ENCODE measurements around the gene TANGO6.

The TANGO6 gene

DNA sequence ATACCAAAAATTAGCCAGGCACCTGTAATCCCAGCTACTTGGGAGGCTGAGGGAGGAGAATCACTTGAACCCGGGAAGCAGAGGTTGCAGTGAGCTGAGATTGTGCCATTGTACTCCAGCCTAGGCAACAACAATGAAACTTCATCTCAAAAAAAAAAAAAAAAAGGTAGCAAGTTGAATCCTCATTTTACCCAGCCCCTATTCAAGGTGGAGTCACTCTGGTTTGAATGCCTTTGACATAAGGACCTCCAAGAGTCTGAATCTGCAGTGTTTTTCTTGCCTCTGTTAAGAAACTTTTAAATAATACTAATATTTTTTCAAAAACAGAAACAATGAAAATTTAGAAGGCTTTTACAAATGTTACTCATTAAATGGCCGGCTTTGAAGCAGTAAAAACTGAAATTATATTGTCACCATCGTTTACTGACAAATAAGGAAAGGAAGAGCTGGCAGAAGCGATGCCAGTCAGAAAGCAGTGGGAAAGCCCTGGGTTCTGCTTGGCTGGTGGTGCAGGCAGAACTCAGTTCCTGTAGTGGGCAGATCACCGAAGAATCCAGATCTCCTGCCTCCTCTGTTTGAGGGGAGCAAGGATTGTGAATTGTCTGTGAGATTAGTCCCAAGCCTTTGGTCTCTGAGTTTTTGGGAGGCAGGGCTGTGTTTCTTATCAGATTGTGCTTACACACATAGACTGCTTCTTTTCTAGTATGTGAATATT lies 162.5 kb downstream of the TANGO6 start:
- no peak for DNase-seq
- TF ChIP-seq POLR2A (IDR thresholded peaks at IDR 0.05; ENCODE audit: low read length) (no peak), GATA1 (IDR thresholded peaks at IDR 0.05; ENCODE audit: low read depth, low read length) (no peak)

DNA sequence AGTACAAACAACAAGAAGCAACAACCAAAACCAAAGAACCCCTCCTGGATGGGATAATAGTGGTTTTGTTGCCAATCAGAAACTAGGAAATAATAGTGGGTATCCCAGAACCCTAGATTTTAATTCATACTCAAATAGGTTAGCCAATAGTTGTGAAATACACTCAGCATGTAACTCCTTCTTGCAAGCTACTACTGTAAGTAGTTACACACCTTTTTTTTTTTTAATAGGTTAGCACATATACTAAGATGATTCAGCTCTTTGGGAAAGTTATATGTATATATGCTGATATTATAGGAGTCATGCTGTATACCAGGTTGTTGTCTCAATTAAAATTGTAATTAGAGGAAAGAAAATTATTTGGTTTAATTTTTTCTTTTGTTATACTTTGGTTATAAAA lies 169.6 kb downstream of the TANGO6 start:
- no peak for TF ChIP-seq GATA1 (IDR thresholded peaks at IDR 0.05; ENCODE audit: low read depth, low read length)
- no peak for TF ChIP-seq POLR2A (IDR thresholded peaks at IDR 0.05; ENCODE audit: low read length)
- DNase-seq: no peak

DNA sequence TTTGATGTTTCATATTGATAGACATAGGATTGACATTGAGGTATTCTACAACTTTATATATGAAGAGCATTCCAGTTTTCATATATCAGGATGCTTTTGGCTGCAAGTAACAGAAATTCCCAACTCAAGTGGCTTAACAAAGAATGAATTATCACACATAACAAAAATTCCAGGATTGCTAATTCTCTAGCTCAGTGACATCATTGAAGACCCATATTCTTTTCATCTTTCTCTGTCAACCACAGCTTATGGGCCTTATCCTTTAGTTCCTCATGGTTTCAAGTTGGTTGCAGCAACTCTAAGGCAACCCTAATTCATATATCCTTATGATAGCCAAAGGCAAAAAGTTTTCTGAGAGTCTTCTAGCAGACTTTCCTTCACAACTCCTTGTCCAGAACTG lies 170.7 kb downstream of the TANGO6 start:
- no peak for TF ChIP-seq GATA1 (IDR thresholded peaks at IDR 0.05; ENCODE audit: low read depth, low read length)
- no peak for TF ChIP-seq POLR2A (IDR thresholded peaks at IDR 0.05; ENCODE audit: low read length)
- DNase-seq: no peak

DNA sequence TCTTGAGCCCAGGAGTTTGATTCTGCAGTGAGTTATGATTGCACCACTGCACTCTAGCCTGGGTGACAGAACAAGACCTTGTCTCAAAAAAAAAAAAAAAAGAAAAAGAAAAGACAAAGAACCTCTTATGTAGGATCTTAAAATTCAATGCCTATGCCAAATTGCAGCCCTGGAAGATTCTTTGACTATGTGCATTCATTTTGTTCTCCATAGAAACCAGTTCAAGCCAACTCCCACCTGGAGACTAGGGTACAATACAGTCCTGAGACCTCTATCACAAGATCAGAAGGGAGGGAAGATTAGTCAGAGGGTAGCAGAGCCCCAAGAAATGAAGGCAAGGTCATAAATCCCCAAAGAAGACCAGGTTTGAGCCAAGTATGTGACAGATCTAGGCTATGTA lies 171.5 kb downstream of the TANGO6 start:
- TF ChIP-seq POLR2A (IDR thresholded peaks at IDR 0.05; ENCODE audit: low read length) (no peak), GATA1 (IDR thresholded peaks at IDR 0.05; ENCODE audit: low read depth, low read length) (no peak)
- DNase-seq: no peak

DNA sequence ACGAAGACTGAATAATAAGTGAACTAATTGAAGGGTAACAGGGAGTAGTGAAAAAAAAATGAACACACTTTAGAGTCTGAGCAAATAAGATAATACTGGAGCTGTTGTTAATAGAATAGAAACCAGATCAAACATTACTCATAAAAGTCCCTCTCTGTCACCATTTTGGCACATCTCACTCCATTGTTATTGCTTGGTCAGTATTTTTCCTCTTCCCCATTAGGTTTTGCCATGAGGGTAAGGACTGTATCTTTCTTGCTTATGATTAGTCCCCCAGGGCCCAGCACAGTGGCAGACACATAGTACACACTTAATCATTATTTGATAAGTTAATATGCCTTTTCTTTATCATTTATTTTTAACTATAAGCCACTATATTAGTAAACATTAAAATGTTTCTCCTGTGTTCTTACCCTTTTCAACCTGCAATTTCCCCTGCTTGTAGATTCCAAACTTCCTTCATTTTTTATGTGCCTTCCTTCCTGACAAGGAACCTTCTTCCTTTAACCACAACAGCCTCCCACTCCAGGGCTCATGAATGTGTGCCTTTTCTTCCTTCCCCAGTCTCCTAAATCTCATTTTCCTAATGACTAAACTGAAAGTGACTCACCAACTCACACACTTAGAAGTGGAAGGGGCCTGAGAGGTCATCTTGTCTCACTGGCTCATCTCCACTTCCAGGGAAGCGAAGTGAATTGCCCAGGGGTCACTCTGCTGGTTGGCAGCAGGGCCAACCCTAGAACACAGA lies 173.9 kb downstream of the TANGO6 start:
- TF ChIP-seq GATA1 (IDR thresholded peaks at IDR 0.05; ENCODE audit: low read depth, low read length) (no peak), POLR2A (IDR thresholded peaks at IDR 0.05; ENCODE audit: low read length) (no peak)
- DNase-seq: no peak

DNA sequence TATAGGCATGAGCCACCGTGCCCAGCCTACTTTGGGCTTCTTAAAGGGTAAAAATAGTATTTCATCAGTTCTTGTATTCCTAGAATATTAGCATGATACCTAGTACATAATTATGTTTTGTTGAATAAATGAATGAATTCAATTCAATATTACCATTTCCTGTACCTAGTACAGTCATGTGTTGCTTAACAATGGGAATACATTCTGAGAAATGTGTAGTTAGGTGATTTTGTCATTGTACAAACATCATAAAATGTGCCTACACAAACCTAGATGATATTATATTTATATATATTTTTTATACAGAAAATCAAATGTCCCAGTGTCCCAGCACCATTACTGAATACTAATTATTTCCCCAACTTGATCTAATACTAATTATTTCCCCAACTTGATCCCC lies 176.5 kb downstream of the TANGO6 start:
- no peak for TF ChIP-seq POLR2A (IDR thresholded peaks at IDR 0.05; ENCODE audit: low read length)
- TF ChIP-seq GATA1 (IDR thresholded peaks at IDR 0.05; ENCODE audit: low read depth, low read length): no peak
- DNase-seq: no peak

DNA sequence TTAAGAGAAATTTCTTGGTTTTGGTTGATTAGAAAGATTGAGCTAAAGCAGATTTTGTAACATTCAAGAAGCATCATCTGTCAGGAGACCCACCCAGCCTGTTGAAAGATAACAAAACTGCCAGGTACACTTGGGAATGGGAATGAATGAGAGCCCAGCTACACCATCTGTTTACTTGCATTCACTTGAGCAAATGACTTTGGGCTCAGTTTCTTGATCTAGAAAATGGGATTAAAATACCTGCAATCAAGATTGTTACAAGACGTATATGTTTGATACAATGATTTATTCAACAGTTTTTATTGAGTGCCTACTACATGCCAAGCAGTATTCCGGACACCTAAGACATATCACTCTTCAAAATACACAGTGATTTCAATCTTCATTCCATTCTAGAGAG lies 185.8 kb downstream of the TANGO6 start:
- DNase-seq: no peak
- TF ChIP-seq GATA1 (IDR thresholded peaks at IDR 0.05; ENCODE audit: low read depth, low read length): no peak
- TF ChIP-seq POLR2A (IDR thresholded peaks at IDR 0.05; ENCODE audit: low read length): no peak

DNA sequence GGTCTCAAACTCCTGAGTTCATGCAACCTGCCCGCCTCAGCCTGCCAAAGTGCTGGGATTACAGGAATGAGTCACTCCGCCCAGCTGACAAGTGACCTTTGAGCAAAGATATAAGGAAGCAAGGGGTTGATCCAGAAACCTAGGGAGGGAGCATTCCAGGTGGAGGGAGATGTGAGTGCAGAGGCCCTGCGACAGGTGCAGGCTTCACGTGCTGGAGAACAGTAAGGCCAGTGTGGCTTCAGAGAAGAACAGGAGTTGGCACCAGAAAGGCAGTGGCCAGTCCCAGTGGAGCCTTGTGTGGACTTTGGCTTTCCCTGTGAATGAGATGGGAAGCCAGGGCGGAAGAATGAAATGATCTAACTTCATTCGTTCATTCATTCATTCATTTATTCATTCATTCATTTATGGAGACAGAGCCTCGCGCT lies 188.6 kb downstream of the TANGO6 start:
- TF ChIP-seq GATA1 (IDR thresholded peaks at IDR 0.05; ENCODE audit: low read depth, low read length) (no peak), POLR2A (IDR thresholded peaks at IDR 0.05; ENCODE audit: low read length) (no peak)
- DNase-seq: no peak

DNA sequence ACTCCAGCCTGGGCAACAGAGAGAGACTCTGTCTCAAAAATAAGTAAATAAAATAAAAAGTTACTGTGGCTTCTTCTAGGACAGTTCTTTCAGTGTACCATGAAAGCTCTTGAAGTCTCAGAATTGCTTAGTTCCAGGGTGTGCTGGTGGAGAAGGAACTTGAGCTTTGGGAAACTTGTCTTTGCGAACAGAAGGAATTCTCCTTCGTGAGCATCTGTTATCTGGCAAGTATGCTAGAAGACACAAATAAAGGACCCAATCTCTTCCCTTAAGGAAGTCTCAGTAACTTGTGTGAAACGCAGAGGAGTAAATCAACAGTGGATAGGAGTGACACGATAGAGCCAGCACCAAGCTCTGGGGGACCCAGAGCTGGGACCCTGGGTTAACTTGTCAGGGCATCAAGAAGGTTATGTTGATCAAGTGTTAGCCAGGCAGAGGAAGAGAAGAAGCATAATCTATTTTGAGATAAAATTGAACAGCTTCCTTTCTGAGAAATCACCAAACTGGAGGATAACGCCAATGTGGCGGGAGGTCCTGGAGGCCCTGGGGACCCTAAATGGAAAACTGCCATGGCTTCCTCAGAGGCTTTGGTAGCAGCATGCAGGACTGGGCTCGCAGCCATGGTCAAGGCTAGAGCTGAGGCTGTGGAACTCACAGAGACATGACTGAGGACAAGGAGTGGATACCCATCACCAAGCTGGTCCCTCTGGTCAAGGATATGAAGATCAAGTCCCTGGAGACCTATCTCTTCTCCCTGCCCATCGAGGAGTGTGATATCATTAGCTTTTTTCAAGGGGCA lies 190.0 kb downstream of the TANGO6 start:
- TF ChIP-seq GATA1 (IDR thresholded peaks at IDR 0.05; ENCODE audit: low read depth, low read length): no peak
- TF ChIP-seq POLR2A (IDR thresholded peaks at IDR 0.05; ENCODE audit: low read length): no peak
- DNase-seq: no peak

DNA sequence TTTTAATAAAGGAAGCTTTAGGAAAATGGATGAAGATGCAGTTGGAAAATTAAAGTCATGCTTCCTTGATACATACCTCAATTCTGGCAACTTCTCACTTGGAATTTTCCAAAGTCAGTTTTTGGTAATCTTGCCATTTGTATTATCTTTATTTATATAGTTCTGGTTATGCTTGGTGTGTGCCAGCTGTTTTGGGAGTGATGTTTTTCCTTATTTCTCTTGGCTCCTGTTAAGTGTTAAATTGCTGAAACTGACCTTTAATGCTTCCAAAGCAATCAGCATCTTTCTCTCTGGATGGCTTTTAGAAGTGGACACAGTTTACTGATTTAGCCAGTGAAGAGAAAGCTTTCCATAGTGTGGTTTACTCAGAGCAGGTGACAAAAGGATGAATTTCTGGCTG lies 192.0 kb downstream of the TANGO6 start:
- no peak for TF ChIP-seq POLR2A (IDR thresholded peaks at IDR 0.05; ENCODE audit: low read length)
- no peak for TF ChIP-seq GATA1 (IDR thresholded peaks at IDR 0.05; ENCODE audit: low read depth, low read length)

DNA sequence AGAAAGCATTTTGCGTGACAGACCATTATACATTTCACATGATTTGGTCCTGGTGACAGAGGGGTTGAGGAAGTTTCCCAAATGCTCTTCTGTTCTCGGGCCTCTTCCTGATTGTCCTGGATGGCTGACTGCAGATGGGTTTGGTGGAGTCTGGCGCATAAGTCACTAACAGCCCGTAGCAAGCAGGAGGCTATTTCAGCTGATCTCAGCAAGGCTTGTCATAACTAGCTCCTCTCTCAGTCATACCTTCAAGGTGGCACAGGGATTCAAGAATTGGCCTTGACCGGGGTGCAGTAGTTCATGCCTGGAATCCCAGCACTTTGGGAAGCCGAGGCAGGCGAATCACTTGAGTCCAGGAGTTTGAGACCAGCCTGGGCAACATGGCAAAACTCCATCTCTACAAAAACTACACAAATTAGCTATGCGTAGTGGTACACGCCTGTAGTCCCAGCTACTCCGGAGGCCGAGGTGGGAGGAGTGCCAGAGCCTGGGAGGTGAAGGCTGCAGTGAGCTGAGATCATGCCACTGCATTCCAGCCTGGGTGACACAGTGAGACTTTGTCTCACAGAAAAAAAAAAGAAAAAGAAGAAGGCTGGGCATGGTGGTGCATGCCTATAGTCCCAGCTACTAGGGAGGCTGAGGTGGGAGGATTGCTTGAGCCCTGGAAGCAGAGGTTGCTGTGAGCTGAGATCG lies 193.2 kb downstream of the TANGO6 start:
- no peak for DNase-seq
- TF ChIP-seq GATA1 (IDR thresholded peaks at IDR 0.05; ENCODE audit: low read depth, low read length) (no peak), POLR2A (IDR thresholded peaks at IDR 0.05; ENCODE audit: low read length) (no peak)

More for the DNA sequence above, 192.0 kb downstream of the TANGO6 start:
- no peak for DNase-seq

DNA sequence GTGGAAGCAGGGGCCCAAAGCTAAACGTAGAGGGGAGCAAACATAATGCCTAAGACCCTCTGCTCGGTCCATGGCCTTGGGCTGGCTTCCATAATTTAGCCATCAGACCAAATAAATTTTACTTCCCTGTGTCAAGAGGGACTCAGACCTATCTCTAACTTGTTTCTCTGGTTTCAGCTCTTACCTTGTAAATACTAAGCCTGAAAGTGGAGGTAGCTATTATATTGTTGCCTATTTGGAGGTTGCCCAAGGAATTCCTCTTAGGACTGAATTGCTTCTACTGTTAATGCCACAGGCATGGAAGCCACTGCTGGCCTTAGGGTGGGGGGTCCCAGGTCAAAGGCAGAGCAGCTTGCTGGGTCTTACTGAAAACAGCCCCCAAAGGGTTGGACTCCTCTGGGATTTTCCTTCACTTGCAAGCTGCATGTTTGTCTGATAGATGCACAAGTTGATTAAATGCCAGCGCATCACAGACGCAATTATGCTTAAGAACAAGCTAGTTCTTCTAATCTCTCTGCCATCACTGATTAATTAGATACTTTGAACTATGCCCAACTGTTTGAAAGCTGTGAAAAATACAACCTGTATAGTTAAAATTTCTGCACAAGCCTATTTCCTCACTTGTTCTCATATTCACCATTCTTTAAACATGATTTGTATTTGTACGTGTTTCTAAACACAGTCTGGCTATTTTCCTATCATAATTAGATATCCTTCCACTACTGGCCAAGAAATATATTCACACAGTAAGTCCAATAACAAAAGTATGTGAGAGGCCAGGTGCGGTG lies 194.2 kb downstream of the TANGO6 start:
- TF ChIP-seq GATA1 (IDR thresholded peaks at IDR 0.05; ENCODE audit: low read depth, low read length) (no peak), POLR2A (IDR thresholded peaks at IDR 0.05; ENCODE audit: low read length) (no peak)
- no peak for DNase-seq
